22Rv1 (cell line): Measurements from ENCODE around the gene TUBGCP2.

Experiments used
- CTCF ChIP-seq: fragments of 450-650 bp; IDR thresholded peaks from 2 replicates; pipeline ENCODE4 v1.5.1; 2017; ENCODE audit warnings: mild to moderate bottlenecking
- ZFX ChIP-seq: fragments of 450-650 bp; IDR thresholded peaks from 2 replicates; pipeline ENCODE4 v1.6.1; 2017; ENCODE audit warnings: antibody characterized with exemption, borderline replicate concordance

GRCh38 chr10:133349577-133350011 is 40.9 kb upstream of the TUBGCP2 start:
- TF ChIP-seq CTCF (no peak), ZFX (no peak)
